ENCODE data around the gene AADACL4.

DNA sequence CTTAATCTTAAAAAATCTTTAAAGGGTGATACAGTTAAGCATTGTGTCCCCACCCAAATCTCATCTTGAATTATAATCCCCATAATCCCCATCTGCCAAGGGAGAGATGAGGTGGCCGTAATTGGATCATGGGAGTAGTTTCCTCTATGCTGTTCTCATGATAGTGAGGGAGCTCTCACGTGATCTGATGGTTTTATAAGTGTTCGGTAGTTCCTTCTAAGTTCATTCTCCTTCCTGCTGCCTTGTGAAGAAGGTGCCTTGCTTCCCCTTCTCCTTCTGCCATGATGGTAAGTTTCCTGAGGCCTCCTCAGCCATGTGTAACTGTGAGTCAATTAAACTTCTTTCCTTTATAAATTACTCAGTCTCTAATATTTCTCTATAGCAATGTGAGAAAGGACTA lies 36.6 kb upstream of the AADACL4 start:
- TF ChIP-seq POLR2A (IDR thresholded peaks at IDR 0.05; ENCODE audit: low read length) (no peak), GATA1 (IDR thresholded peaks at IDR 0.05; ENCODE audit: low read depth, low read length) (no peak)
